ENCODE measurements around the gene LILRA2. TPM values are rescaled to one million over a fixed set of nuclear protein-coding genes. Genes with fewer than 3 reads are reported as not detected.
A peak's percentile ranks its signal among the peaks of the same experiment; 100 is the strongest.

Gene LILRA2
- total and polyA plus RNA-seq, 10 of the 15 experiments (the other 5 are each of a cell fraction or from before 2014, with no cell fraction given), result 0.16 to 1.8 (median 0.43) TPM

DNA sequence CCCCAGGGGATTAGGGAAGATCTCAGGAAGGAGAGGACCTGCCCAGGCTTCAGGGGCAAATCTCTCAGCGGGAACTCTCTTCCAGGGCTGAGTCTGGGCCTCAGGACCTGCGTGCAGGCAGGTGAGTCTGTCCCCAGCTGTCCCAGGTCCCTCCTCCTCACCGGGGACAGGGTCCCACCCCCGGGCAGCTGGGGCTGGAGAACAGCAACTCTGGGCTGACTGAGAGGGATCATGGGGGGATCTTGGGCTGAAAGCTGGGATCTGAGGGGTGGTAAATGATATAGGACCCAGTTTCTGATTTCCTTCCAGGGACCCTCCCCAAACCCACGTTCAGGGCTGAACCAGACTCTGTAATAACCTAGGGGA lies 34.2 kb downstream of the LILRA2 start:
- no TSS peak for BruUV-seq (replicated peaks)
- Histone ChIP-seq H3K9me3 (replicated peaks; ENCODE audit: control insufficient read depth, insufficient read depth, low read length) (peaks cover 15% of the 10 kb centered on the region), H3K9ac (ENCODE audit: control insufficient read depth, insufficient read depth, low read length) (peak overlapping the region; percentile 59), H3K4me1 (ENCODE audit: control insufficient read depth, insufficient read depth, low read length) (peaks cover 33% of the 10 kb centered on the region), H3K27me3 (replicated peaks in 1 of 2; ENCODE audit: control insufficient read depth in 2 of 2, insufficient read depth in 2 of 2, low read length in 1 of 2) (no peaks in the 10 kb centered on the region), H2AFZ (ENCODE audit: control insufficient read depth, low read depth, low read length) (no peak overlapping the region), H3K4me2 (ENCODE audit: control insufficient read depth, insufficient read depth) (peak overlapping the region; percentile 92), H3K36me3 (ENCODE audit: control insufficient read depth in 2 of 2, insufficient read depth in 2 of 2, low read length in 1 of 2) (no peaks in the 10 kb centered on the region), H3K4me3 (no peak overlapping the region), H3K27ac (ENCODE audit: control insufficient read depth, insufficient read depth) (peak overlapping the region; percentile 84), H4K20me1 (ENCODE audit: control insufficient read depth, insufficient read depth) (no peaks in the 10 kb centered on the region), H3K79me2 (ENCODE audit: control insufficient read depth, insufficient read depth, low read length) (no peaks in the 10 kb centered on the region; the same call in 1 of the 2 replicates)
- FAIRE-seq (no peak), ATAC-seq (no peak), DNase-seq (ENCODE audit: low read depth, low spot score) (no peak)
- TF ChIP-seq, protein P1, sequence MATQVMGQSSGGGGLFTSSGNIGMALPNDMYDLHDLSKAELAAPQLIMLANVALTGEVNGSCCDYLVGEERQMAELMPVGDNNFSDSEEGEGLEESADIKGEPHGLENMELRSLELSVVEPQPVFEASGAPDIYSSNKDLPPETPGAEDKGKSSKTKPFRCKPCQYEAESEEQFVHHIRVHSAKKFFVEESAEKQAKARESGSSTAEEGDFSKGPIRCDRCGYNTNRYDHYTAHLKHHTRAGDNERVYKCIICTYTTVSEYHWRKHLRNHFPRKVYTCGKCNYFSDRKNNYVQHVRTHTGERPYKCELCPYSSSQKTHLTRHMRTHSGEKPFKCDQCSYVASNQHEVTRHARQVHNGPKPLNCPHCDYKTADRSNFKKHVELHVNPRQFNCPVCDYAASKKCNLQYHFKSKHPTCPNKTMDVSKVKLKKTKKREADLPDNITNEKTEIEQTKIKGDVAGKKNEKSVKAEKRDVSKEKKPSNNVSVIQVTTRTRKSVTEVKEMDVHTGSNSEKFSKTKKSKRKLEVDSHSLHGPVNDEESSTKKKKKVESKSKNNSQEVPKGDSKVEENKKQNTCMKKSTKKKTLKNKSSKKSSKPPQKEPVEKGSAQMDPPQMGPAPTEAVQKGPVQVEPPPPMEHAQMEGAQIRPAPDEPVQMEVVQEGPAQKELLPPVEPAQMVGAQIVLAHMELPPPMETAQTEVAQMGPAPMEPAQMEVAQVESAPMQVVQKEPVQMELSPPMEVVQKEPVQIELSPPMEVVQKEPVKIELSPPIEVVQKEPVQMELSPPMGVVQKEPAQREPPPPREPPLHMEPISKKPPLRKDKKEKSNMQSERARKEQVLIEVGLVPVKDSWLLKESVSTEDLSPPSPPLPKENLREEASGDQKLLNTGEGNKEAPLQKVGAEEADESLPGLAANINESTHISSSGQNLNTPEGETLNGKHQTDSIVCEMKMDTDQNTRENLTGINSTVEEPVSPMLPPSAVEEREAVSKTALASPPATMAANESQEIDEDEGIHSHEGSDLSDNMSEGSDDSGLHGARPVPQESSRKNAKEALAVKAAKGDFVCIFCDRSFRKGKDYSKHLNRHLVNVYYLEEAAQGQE (IDR thresholded peaks at IDR 0.05; ENCODE audit: low read depth, low read length), result no peak
- TF ChIP-seq TCF7 (IDR thresholded peaks at IDR 0.05; ENCODE audit: borderline replicate concordance), result no peak
- TF ChIP-seq, protein P2, sequence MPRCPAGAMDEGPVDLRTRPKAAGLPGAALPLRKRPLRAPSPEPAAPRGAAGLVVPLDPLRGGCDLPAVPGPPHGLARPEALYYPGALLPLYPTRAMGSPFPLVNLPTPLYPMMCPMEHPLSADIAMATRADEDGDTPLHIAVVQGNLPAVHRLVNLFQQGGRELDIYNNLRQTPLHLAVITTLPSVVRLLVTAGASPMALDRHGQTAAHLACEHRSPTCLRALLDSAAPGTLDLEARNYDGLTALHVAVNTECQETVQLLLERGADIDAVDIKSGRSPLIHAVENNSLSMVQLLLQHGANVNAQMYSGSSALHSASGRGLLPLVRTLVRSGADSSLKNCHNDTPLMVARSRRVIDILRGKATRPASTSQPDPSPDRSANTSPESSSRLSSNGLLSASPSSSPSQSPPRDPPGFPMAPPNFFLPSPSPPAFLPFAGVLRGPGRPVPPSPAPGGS (IDR thresholded peaks at IDR 0.05; ENCODE audit: borderline replicate concordance, insufficient read depth, low read depth, low read length, poor library complexity, severe bottlenecking), result no peak
- SMC1A ChIA-PET (ENCODE audit: uncharacterized antibody, unreplicated experiment), result interaction anchor here (4.2 kb wide), 1 partner anchor 11 kb away, joined by 20 read pairs; no protein-coding TSS in a partner anchor
- POLR2A ChIA-PET, result interaction anchor here (0.8 to 3.4 kb wide), 2 partner anchors 9 to 12 kb away, joined by 3 to 14 read pairs; no protein-coding TSS in a partner anchor
- in situ Hi-C loops (cut with MboI) (no loop called here), intact Hi-C loops (cut with micrococcal nuclease; ENCODE audit: unreplicated experiment) (loop anchor here (5.0 kb wide), 1 partner anchor 40 kb away; no protein-coding TSS in a partner anchor)
- CTCF ChIA-PET, result no interaction called here
- 45% methylated on average over 5 of the region's 5 CpGs for WGBS (ENCODE audit: insufficient coverage, insufficient replicate concordance, low lambda C conversion rate, missing lambda C conversion rate)
- RAD21 ChIA-PET (ENCODE audit: unreplicated experiment), result no interaction called here

All from GM12878 (cell line).